GM18858 (cell line): ENCODE results near the gene EIF1.
"Not testable (repeated sequence)": the region's sequence is repeated elsewhere in the genome, so short reads cannot be mapped to it uniquely, and the experiment has no call there.

Experiments
- ATAC-seq: cut with Tn5 transposase; IDR thresholded peaks from one replicate; pipeline ENCODE4 v1.9.1; 2021; ENCODE audit not compliant: unreplicated experiment

EIF1 gene

GRCh38 chr17:41655611-41656111 is 33.0 kb upstream of the EIF1 start:
- ATAC-seq = no peak

GRCh38 chr17:41656249-41657023 is 32.2 kb upstream of the EIF1 start:
- no peak for ATAC-seq

- ATAC-seq = no peak
Measured at GRCh38 chr17:41657176-41657754, 31.4 kb upstream of the EIF1 start.

GRCh38 chr17:41657936-41658335 is 30.7 kb upstream of the EIF1 start:
- no peak for ATAC-seq

GRCh38 chr17:41658846-41659245 is 29.8 kb upstream of the EIF1 start:
- ATAC-seq = no peak

DNA sequence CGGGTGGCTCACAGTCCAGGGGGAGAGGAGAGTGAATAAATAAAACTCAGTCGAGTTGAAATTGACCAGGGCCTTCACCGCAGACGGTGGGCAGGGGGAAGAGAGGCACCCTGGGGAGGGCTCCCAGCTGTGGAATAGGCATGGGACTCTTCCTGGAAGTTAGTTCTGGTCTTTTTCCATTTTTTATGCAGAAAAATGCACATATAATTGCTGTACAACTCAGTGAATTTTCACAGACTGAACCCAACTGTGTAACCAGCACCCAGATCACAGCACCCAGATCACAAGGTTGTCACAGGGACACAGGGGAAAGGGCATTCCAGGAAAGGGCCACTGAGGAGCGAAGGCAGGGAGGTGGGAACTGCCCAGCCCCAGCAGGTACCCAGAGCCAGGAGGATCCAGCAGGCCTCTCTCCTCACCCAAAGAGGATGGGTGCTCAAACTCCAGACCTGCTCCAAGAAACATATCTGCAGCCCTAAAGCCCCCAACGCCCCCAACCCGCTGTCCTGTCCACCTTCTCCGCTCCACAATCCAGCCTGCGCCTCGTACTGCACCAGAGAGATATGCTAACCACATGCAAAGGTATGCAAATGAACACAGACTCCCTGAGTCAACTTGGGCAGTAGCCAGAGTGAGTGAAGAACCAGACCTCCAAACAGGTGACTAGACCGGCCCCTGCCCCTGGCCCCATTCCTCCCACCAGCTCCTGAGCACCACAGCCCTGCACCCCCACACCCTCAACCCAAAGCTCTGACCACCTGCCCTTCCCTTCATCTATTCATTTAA is 29.1 kb upstream of the EIF1 start:
- ATAC-seq = no peak

DNA sequence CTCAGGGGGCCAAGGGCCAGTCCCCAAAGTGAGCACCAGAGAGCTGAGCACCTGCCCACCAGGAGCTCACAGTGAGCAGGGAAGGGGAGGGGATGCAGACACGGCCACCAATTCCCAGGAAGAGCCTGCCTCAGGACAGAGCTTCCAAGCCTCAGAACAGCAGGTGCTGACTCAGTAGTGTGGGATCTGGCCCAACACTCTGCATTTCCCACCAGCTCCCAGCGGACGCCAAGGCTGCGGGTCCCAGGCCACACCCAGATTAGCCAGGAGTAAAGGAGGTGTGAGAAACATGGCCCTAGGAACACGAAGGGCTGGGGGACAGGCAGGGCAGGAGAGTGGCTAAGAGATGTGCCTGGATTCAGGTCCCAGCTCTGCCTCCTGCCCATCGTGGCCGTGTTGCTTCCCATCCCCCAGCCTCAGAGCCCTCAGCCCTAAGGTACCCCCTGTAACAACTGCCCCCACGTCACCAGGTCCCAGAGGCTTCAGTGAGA is 28.4 kb upstream of the EIF1 start:
- no peak for ATAC-seq

GRCh38 chr17:41663451-41664171 is 25.1 kb upstream of the EIF1 start:
- ATAC-seq = no peak

- ATAC-seq = no peak
Measured at GRCh38 chr17:41664172-41664457, 24.6 kb upstream of the EIF1 start.

- no peak for ATAC-seq
Measured at GRCh38 chr17:41664587-41665565, 23.8 kb upstream of the EIF1 start.

DNA sequence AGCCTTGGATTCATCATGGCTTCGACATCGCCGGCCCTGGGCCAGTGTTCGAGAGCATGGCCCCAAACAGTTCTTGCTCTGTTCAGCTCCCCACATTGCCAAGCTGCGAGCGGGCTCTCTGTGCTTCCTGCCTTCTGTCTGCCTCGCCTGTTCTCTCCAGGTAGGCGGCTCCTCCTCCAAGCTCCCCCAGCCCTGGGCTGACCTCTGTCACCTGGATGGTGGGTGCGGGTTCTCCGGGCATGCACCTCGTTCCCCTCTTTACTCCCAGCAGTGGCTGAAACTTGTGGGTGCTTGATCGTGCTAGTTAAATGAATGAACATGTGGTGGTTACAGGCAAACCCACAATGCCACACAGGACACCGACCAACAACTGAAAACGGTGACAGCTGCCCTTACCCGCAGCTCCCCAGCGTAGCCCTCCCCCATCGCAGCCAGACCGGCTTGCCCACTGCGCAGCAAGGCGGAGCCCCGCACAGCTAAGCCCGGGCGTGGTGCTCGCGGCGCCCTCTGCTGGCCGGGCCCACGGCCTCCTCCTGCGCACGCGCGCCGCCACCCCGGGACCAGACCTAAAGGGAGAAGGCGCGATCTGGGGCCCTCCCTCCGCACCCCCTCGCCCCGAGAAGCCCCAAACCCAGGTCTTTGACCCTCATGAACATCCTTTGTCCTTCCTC is 23.0 kb upstream of the EIF1 start:
- ATAC-seq = no peak

- no peak for ATAC-seq
Measured at GRCh38 chr17:41666237-41666641, 22.4 kb upstream of the EIF1 start.

DNA sequence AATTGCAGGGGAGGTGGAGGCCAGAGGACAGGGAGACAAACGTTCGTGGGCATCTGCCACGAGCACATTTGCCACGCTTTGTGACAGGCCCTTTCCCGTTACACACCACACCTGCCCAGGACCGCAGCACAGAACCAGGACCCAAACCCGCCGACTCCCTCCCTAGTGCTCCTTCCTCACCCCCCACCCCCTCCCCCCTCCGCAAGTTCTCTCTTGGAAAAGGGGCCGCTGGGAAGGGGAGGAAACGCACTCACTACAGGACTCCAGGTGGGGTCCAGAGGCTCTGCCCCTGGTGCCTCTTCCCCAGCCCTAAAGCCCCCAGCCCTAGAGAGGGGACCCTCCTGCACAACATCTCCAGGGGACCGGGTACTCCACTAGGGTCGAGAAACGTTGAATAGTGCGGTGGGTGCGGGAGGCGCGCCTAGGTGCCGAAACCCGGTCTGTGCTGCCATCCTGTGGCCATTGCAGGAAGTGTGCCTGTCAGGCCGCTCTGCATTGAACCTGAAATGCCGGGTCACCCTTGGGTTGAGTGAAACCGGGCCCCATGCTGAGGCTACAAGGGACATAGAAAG is 21.9 kb upstream of the EIF1 start:
- no peak for ATAC-seq

GRCh38 chr17:41667280-41668041 is 21.2 kb upstream of the EIF1 start:
- no peak for ATAC-seq

GRCh38 chr17:41672153-41672552 is 16.5 kb upstream of the EIF1 start:
- no peak for ATAC-seq

- ATAC-seq = not testable (repeated sequence)
Measured at GRCh38 chr17:41675157-41676057, 13.3 kb upstream of the EIF1 start.

DNA sequence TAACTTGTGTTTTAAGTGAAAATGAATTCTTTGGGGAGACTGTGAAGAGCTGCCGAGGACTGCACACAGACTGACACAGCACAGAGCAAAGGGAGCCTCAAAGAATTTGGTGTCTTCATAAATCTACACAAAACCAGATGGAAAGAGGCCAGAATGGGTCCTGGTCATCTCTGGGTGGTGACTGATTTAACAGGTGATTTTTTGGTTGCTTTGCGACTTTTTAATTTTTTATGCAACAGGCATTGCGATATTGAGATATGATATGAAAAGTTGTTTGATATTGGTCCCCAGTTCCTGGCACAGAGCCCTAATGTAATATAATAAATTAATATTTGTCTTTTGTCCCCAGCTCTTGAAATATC is 12.6 kb upstream of the EIF1 start:
- no peak for ATAC-seq
